GM19023 (cell line): ENCODE results near the gene ADAM12.

ENCODE experiments used
- ATAC-seq: cut with Tn5 transposase; IDR thresholded peaks from one replicate; pipeline ENCODE4 v1.9.1; 2021; ENCODE audit warnings: mild to moderate bottlenecking, moderate library complexity; ENCODE audit not compliant: unreplicated experiment

The ADAM12 gene

DNA sequence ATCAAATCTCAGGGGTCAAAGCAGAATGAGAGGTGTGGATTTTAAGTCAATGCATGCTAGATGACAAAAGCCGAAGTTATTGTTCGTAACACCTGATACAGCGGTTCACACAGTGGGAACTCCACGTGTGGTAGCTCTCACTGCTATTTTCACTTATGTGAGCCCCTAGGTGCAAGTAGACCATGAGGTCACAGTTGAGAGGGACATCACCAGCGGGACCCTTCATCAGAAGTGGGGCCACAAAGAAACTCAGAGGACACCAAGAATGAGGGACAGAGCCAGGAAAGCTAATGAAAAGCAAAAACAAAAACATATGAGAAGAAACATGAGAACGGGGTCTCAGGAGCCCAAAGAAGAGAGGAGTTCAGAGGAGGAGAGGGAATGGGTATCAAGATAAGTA is 63.5 kb downstream of the ADAM12 start:
- no peak for ATAC-seq

DNA sequence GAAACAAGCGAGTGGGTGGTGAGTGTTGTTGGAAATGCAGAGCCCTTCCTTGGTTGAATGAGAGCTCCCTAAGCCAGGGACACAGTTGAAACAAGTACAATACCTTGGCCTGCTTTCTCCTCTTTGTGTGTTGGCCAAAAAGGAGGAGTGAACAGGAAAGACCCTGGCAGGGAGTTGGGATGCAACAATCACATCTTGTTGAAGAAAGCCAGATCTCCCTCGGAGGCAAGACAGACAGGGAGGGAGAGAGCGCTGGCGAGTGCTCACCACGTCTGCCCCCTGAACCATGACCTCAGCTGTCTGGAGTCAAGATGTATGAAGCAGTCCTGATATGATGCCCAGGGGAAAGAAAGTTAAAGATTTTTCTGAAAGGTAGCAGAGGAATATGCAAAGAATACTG is 66.8 kb downstream of the ADAM12 start:
- no peak for ATAC-seq

DNA sequence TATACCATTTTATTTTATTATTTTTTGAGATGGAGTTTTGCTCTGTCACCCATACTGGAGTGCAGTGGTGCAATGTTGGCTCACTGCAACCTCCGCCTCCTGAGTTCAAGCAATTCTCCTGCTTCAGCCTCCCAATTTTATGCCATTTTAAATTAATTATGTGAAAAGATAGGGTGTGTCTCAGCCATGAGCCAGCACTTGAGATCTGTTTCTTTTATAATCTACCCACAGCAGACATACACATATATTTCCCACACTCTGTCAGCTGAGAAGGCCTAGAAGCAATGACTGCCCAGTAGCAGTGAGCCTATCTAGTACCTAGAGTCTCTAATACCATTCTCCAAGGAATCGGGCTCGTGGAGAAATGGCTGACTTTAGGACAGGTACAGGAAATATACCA is 70.5 kb downstream of the ADAM12 start:
- no peak for ATAC-seq

DNA sequence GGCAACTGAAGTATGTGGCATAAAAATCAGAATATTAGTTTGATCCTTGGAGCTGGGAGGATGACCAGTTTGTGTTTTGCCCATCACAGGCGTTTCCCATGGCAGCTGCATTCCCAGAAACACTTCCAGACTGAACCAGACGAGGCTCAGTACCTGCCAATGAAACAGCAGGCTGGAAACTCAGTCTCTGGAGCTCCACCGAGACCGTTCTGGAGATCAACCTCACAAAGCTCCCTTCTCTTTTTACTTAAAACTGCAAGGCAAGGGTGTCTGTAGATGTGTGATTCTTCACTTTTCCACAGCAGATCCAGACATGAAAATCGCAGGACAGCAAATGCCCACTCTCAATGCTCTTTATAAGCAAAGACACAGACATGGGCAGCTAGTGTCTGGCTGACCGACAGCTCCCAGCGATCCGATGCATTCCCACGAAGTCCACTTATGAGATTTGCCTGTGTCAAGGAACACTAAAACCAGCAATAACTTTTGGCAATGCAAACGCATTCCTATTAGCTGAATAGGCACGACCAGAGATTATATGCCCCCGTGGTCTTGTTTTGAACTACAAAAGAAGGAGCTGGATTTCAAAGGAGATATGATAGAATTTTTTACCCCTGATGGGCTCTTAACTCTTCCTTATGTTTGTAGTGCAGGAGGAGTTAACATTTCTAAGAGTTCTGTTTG is 72.6 kb downstream of the ADAM12 start:
- no peak for ATAC-seq

DNA sequence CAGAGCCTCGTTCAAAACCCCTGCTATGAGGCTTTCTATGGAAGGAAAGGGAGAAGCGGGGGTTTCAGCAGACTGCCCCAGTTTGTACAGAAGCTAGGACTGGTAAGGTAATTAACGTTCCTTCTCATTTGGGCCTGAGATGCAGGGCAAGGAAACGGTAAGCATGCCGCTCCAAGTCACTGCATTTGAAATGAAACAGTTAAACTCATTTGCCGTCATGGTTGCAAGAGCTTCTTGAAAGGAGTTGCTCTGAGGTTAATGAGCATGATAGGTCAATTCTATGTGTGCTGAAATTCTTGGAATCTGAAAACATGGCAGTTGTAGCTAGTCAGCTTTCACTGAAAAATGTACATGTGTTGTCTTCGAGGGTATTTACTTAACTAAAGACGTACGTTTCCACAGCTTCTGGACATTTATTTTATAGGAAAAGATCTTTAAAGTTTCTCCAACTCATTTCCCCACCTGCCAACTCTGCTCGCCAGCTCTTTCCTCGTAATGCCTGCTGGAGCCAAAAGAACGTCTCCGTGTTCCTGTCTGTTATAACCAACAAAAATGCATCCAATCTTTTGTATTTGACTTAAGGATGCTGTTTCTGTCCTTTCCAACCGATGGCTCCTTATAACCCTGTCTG is 73.3 kb downstream of the ADAM12 start:
- no peak for ATAC-seq

DNA sequence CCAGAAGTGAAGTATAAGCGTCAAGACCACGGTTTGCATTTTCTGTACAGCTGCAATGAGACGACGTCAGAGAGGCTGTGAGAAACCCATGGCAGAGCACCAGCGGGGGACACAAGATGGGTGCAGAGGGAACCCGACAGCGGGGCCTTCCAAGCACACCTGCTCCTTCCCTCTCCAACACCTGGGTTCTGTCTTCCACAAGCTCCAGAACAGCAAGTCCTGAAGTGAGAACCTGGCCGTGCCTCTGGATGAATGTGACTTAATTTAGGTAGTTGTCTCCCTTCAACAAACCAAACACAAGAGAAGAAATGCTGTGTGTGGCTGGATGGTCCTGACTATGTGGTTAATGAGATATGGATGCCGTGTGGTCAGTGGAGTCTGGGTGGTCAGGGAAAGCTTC is 76.1 kb downstream of the ADAM12 start:
- ATAC-seq, result no peak

DNA sequence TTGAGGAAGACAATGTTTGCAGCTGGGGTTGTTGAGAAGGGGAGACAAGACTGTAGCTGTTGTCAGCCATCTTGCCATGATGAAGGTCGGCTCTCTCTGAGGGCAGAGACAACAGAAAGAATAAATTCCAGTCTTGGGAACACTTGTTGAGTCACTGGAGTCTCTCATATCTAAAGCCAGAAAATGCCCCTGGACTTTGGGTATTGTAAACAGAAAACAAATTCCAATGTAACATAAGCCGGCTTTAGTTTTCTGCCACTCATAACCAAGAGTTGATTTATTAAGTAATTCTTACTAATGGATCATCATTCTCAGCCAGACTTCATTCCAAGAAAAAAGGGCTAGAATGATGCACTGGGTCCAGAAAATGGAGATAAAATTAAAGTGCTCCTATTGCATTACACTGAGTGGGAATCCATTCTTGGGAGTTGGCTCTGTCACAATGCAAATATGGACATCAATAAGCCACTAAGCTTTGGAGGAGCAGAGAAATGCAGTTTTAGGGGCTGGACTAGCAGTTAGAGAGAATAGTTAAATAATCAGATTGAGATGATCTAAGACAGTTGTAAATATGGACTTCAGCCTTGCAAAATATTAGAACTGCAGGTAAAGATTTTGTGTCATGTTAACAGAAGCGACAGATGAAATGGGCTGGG is 78.9 kb downstream of the ADAM12 start:
- ATAC-seq, result no peak

DNA sequence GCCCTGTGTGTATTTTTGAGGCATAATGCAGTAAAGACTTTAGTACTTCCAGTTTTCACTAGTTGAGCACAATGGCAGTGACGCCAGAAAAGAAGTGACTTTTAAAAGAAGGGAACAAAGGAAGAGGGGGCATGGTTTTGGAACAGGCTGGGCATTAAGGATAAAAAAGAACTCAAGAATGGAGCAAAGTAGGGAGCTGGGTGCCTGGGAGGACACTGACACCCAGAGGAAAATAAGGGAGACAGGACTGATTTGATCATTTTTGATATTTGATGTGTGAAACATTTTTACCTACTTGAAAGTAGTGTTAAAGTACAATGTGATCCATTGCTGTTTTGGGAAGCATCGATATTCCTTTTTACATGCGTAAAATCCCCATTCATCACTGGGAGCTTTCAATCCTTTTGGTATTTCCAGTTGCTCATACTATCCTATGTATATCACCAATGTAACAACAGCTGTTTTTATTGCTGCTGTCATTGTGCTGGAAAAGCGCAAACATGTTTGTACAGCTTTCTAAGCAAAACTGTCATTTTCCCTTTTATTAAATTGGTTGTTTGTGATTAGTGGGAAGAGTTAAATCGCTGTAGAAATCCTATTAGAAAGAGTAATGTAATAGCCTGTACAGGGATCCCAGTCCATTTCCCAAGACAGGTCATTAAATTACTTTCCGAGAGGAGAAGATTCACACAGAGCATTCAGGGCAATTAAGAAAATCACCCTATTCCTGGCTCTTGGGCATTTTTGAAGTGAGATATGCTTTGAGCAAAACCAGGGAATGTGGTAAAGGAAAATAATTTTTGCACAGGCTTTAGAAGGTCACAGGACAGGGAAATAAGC is 85.2 kb downstream of the ADAM12 start:
- no peak for ATAC-seq

DNA sequence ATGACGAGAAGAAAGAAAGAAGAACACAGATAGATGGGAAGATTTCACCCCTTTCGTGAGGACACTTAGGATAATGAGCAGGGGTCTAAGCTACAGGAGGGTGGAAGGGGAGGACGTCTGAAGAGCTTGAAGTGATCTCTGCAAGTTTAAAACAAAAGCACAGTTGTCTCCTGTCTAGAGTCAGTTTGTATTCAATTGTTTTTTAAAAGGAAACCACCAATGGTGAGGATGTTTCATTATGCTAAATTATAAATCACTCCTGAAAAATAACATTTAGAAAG is 85.9 kb downstream of the ADAM12 start:
- no peak for ATAC-seq

DNA sequence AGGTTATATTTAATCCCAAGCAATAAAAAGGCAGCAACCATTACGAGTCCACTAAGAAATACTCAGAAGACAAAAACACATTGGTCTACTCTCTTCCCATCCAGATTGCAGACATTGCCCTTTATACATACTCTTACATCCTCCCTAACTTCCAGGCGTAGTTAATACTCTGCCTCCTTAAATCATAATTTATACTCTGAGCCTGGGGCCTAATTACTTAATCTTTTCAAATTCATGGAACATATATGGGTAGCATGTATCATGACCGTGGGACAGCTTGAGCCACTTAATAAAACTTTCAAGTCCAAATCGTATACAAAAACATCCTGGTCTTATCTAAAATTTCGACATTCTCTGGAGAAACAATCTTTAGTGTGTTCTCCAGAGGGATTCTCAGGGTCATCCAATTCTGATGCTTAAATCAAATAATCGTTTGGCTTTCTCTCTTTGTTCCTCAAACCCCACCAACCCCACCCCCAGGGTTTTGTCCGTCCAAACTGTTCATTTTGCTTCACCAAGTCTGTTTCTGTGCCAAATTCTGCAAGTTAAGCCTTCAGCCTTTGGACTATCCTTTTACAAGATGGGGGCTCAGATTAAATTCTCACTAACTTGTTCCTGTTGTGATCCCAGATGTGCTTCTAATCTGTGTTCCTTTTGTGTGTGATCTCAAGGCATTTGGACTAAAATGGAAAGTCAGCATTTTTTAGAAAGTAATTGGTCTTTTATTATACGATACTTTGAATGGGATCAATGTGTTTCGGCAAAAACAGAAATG is 86.4 kb downstream of the ADAM12 start:
- ATAC-seq, result no peak

DNA sequence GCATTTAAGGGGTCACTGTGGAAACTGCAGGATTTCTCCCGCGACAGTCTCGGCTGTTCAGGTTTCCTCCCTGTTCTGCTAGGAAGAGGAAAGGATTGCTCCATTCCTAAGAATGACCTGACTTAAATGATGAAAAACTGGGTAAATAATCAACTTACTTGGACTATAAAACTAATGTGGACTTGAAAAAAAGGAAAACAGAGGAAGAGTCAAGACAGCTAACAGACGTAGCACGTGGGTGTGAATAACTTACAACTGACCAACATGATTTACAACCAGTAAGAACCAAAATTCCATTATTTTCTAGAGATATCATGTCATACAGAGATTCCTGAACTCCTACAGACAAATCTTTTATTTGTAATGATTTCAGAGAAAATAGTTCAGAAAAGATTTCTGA is 93.8 kb downstream of the ADAM12 start:
- ATAC-seq, result no peak

DNA sequence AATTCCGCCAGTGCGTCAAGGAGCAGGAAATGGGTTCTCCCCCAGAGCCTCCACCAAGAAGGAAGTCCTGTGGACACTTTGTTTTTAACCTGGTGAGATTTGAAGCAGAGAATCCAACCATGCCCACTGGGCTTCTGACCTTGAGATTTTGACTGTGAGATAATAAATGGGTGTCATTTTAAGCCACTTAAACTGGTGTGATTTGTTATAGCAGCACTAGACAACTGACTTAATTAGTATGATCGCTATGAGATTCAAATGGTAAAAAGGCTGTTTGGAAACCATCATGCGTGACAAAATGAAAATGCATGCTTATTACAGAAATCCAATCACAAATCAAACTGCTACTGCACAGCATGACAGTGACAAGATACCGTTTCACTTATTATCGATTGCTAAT is 98.0 kb downstream of the ADAM12 start:
- no peak for ATAC-seq

DNA sequence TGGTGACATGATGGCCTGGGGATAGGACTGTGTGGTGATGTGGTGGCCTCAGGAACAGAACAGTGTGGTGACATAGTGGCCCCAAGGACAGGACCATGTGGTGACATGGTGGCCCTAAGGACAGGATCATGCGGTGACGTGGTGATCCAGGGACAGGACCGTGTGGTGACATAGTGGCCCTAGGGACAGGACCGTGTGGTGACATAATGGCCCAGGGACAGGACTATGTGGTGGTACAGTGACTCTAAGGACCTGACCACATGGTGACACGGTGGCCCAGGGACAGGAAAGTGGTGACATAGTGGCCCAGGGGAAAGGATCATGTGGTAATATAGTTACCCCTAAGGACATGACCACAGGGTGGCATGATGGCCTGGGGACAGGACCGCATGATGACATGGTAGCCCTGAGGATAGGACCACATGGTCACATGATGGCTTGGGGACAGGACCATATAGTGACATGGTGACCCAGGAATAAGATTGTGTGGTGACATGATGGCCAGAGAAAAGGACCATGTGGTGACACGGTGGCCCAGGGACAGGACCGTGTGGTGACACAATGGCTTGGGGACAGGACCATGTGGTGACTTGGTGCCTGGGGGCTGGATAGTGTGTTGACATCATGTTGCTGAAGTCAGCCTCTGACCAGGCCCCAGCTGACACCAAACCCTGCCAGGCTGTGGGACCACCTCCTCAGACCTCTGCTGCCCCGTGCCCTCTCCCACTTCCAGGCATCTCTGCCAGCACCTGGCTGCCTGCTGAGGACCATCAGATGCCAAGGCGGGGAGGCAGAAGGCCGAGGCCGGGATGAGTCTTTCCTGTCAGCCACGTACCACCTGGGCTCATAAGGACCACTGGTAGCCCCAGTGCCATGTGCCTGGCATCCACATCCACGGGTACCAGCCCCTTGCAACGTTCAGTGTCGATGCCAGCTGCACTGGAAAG is 99.5 kb downstream of the ADAM12 start:
- ATAC-seq, result no peak

DNA sequence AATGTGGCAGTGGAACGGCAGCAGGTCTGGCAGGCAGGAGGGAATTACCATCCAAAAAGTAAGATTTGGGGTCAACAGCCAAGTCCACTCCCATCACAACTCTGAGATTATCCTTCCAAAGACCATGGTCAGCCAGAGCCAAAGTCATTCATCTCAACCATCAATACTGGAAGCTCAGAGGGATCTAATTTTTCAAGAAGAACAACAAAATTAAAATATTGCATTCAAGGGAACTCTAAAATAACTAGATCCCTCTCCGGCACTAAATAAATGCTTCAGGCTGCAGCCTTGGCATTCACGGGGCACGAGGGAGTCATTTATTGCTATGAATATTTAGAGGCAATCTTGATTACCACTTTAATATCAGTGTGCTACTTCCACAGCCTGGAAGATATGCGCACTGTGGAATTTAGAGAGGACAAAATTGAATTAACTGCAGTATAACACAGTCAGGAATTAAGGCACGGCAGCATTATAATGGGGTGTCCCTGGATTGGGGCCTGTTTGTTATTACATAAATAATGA is 102.0 kb downstream of the ADAM12 start:
- no peak for ATAC-seq

DNA sequence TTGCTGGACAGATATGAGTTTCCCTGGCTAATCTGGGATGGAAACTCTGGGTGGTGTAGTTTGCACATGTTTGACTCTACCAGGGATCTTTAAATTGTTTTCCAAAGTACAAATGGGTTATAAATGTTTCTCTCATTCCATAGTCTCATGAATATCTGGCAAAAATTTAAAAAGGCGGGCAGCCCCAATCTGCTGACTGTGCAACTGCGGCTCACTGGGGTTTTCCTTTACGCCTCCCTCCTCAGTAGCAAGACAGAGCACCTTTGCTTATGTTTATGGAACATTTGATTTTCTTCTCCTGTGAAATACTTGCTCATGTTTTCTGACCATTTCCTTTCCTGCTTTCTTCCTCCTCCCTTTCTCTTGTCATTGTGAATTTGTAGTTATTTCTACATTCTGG is 105.0 kb downstream of the ADAM12 start:
- no peak for ATAC-seq

DNA sequence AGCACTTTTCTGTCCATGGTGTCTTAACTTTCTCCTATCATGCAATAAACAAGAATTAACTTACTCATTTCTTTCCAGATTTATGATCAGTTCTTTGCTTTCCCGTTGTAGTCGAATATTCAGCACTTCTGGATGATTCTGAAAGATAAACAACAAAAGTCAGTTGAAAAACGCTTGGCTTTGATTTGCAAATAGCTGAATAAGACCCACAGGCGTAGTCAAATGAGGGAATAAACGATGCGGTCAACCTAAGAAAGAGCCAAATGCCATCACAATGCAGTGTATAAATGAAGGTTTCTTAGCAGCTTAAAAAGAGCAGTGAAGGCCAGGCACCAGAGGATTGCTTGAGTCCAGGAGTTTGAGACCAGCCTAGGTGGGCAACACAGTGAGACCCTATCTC is 109.4 kb downstream of the ADAM12 start:
- ATAC-seq, result no peak

DNA sequence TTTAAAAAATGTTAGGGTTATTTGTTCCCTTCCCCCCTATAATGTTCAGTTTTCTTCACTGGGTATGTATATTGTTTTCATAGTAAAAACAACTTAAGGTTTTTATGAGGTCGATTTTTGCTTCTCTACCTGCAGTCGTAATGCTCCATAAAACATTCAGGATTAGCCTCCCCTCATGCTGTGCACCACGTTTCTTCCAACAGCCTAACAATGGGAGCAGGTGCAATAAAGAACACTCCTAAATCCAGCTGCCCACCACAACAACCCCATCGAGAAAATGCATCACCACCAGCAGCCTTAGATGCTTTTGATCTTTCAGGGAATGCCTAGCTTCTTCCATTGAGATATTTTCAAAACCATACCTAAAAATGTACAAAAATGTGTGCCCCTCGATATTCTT is 111.1 kb downstream of the ADAM12 start:
- ATAC-seq, result no peak

DNA sequence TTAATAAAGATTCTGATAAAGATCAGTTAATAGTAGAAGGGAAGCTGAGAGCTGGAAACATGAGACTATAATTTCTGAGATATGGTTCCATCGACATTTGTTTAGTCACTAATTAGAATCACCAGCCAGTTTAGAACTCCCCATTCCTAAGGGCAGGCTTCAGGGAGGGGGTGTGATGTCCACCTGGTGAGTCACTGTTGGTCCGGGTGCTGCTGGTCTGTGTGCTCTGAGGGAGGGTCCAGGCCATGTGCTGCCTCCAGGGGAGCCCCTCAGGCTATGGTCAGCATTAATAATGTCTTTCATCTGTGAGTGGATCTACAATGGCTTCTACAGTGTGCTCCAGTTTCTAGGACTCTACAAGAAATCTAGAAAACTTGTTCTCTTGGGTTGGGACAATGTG is 115.8 kb downstream of the ADAM12 start:
- ATAC-seq, result no peak

DNA sequence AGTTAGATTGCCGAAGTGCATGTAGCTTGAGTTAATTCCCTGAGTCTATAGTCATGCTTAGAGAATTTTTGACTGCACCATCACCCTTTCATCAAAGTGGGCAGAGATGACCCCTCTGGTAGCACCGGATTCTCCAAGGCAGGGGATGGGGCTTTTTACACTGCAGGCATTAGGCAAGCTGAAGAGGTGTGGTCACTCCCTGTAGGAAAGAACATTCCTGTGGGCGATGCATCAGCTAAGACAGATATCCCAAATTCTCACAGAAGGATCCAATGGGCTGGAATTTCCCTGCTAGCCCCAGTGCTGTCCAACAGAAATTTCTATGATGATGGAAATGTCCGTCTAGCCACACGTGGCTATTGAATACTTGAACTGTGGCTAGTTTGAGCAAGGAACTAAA is 118.2 kb downstream of the ADAM12 start:
- ATAC-seq, result no peak
